ENCODE data around the gene ADARB2. TPM values are rescaled to one million over a fixed set of nuclear protein-coding genes. Genes with fewer than 3 reads are reported as not detected.

ADARB2 gene
- polyA plus RNA-seq, 3 donors = not detected

DNA sequence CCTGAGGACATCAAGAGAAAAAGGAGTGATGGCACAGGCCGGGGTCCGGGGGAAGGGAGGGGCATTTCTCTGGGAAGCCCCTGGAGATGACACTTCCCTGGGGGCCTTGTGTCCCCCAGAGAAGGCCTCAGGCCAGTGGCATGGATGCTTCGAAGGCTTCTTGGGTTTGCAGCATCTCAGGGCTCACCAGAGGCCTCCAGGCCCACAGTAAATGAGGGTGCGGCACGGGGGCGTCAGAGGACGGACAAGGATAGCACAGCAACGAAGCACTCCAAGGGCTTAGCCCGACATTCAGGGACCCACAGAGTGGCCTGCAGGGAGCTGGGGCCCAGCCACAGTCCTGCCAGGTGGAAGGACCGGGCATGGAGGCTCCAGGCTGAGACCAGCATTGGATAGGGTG is 71.6 kb downstream of the ADARB2 start:
- intact Hi-C loops (cut with micrococcal nuclease) = no loop called here
- H3K79me2 ChIP-seq (ENCODE audit: insufficient read depth, low read length) = no peaks in the 10 kb centered on the region
- no peaks in the 10 kb centered on the region for H3K36me3 Mint-ChIP-seq

DNA sequence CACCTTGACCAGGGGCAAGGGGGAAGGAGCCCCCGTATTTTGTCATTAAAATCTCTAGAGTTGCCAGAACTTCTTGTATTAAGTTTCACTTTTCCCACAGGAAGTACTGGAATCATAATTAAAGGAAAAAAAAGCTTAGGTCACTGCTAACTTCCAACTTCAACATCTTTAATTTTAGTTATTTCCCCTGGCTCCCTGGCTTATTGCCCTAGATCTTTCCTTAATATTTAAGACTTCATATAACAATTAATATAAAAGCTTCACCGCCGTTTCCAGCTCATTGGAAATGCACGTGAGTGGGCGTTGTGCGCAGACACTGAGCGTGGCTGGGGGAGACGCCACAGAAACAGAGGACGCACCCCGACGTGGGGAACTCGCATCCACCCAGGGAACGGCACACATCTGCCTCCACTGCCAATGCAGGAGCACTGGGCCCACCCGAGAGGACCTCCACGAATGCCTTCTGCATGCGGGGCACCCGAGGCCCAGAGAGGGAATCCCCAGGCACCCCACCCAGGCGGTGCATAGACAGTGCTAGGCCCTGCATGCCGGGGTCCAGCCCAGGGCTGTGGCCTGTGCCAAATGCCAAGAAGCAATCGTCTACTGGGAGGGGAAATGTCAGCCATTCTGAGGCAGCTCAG is 72.2 kb downstream of the ADARB2 start:
- Mint-ChIP-seq H3K9me3 (no peaks in the 10 kb centered on the region), H3K4me1 (no peaks in the 10 kb centered on the region), H3K36me3 (no peaks in the 10 kb centered on the region), H3K4me3 (no peak overlapping the region), H3K27me3 (ENCODE audit: low read depth in 3 of 3) (no peaks in the 10 kb centered on the region), H3K27ac (no peak overlapping the region)
- no peaks in the 10 kb centered on the region for H3K27me3 ChIP-seq (ENCODE audit: control insufficient read depth in 2 of 2, insufficient read depth in 2 of 2, low read length in 2 of 2)
- H3K9me3 ChIP-seq (replicated peaks in 1 of 2; ENCODE audit: control insufficient read depth in 1 of 2, insufficient read depth in 1 of 2, low read length in 2 of 2) = no peaks in the 10 kb centered on the region
- 97% methylated on average over 19 of the region's 20 CpGs for WGBS (ENCODE audit: insufficient coverage)
- H3K27ac ChIP-seq (ENCODE audit: low read depth in 1 of 2, low read length in 2 of 2) = no peak overlapping the region
- no peaks in the 10 kb centered on the region for H3K4me1 ChIP-seq (ENCODE audit: control insufficient read depth in 1 of 2, insufficient read depth in 2 of 2, low read length in 2 of 2)
- TF ChIP-seq, protein P1, sequence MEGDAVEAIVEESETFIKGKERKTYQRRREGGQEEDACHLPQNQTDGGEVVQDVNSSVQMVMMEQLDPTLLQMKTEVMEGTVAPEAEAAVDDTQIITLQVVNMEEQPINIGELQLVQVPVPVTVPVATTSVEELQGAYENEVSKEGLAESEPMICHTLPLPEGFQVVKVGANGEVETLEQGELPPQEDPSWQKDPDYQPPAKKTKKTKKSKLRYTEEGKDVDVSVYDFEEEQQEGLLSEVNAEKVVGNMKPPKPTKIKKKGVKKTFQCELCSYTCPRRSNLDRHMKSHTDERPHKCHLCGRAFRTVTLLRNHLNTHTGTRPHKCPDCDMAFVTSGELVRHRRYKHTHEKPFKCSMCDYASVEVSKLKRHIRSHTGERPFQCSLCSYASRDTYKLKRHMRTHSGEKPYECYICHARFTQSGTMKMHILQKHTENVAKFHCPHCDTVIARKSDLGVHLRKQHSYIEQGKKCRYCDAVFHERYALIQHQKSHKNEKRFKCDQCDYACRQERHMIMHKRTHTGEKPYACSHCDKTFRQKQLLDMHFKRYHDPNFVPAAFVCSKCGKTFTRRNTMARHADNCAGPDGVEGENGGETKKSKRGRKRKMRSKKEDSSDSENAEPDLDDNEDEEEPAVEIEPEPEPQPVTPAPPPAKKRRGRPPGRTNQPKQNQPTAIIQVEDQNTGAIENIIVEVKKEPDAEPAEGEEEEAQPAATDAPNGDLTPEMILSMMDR (IDR thresholded peaks at IDR 0.05) = no peak
- H3K36me3 ChIP-seq (replicated peaks in 1 of 2; ENCODE audit: control insufficient read depth in 1 of 2, insufficient read depth in 2 of 2, low read length in 2 of 2) = no peaks in the 10 kb centered on the region
- H3K4me3 ChIP-seq (replicated peaks in 1 of 3; ENCODE audit: low read depth in 2 of 3, low read length in 3 of 3) = no peak overlapping the region
- DNase-seq = no peak
- H3K79me2 ChIP-seq (ENCODE audit: insufficient read depth, low read length) = no peaks in the 10 kb centered on the region
- H4K20me1 ChIP-seq (ENCODE audit: insufficient read depth, low read length) = no peaks in the 10 kb centered on the region
- no peak overlapping the region for H3K9ac ChIP-seq (ENCODE audit: insufficient read depth, low read length, poor library complexity, severe bottlenecking)
- intact Hi-C loops (cut with micrococcal nuclease) = no loop called here
- no peak overlapping the region for H2AFZ ChIP-seq (ENCODE audit: insufficient read depth, low read depth, low read length, poor library complexity, severe bottlenecking)
- H3K4me2 ChIP-seq (replicated peaks; ENCODE audit: extremely low read depth, low read length, poor library complexity, severe bottlenecking) = no peak overlapping the region

More for the DNA sequence above, 71.6 kb downstream of the ADARB2 start:
- no peaks in the 10 kb centered on the region for H3K9me3 Mint-ChIP-seq
- Histone ChIP-seq H3K4me2 (replicated peaks; ENCODE audit: extremely low read depth, low read length, poor library complexity, severe bottlenecking) (no peak overlapping the region), H3K27ac (ENCODE audit: low read depth in 1 of 2, low read length in 2 of 2) (no peak overlapping the region), H3K4me1 (ENCODE audit: control insufficient read depth in 1 of 2, insufficient read depth in 2 of 2, low read length in 2 of 2) (no peaks in the 10 kb centered on the region), H3K4me3 (replicated peaks in 1 of 3; ENCODE audit: low read depth in 2 of 3, low read length in 3 of 3) (no peak overlapping the region), H3K36me3 (replicated peaks in 1 of 2; ENCODE audit: control insufficient read depth in 1 of 2, insufficient read depth in 2 of 2, low read length in 2 of 2) (no peaks in the 10 kb centered on the region), H3K9me3 (replicated peaks in 1 of 2; ENCODE audit: control insufficient read depth in 1 of 2, insufficient read depth in 1 of 2, low read length in 2 of 2) (no peaks in the 10 kb centered on the region), H4K20me1 (ENCODE audit: insufficient read depth, low read length) (no peaks in the 10 kb centered on the region), H3K27me3 (ENCODE audit: control insufficient read depth in 2 of 2, insufficient read depth in 2 of 2, low read length in 2 of 2) (no peaks in the 10 kb centered on the region), H2AFZ (ENCODE audit: insufficient read depth, low read depth, low read length, poor library complexity, severe bottlenecking) (no peak overlapping the region), H3K9ac (ENCODE audit: insufficient read depth, low read length, poor library complexity, severe bottlenecking) (no peak overlapping the region)
- 94% methylated on average over 8 of the region's 10 CpGs for WGBS (ENCODE audit: insufficient coverage)
- TF ChIP-seq, protein P1 (IDR thresholded peaks at IDR 0.05) = no peak
- H3K27ac Mint-ChIP-seq = no peak overlapping the region
- no peaks in the 10 kb centered on the region for H3K4me1 Mint-ChIP-seq
- no peak for DNase-seq
- H3K4me3 Mint-ChIP-seq = no peak overlapping the region
- no peaks in the 10 kb centered on the region for H3K27me3 Mint-ChIP-seq (ENCODE audit: low read depth in 3 of 3)
